SH-SY5Y (cell line): ENCODE results near the gene ITGAX.

Experiments
- GATA2 ChIP-seq: IDR thresholded peaks from 2 replicates; pipeline ENCODE4 v1.6.1; 2011; ENCODE audit warnings: mild to moderate bottlenecking, low read depth, low read length
- GATA3 ChIP-seq: IDR thresholded peaks from 2 replicates; pipeline ENCODE4 v1.6.1; 2011; ENCODE audit warnings: low read depth, mild to moderate bottlenecking, low read length, moderate library complexity

GRCh38 chr16:31423241-31423640, 68.3 kb downstream of the ITGAX start:
- TF ChIP-seq GATA2: no peak
- TF ChIP-seq GATA3: no peak
